Activated naive CD4-positive, alpha-beta T cell treated with Interleukin-2 at 50 U/mL for 16 hours (primary cell): ENCODE data around the gene HIP1.
"Not testable (repeated sequence)": the region's sequence is repeated elsewhere in the genome, so short reads cannot be mapped to it uniquely, and the experiment has no call there.

Source experiments
- DNase-seq: peaks from one replicate; pipeline ENCODE4 v3.0.0-alpha.2; 2020

HIP1 gene

DNA sequence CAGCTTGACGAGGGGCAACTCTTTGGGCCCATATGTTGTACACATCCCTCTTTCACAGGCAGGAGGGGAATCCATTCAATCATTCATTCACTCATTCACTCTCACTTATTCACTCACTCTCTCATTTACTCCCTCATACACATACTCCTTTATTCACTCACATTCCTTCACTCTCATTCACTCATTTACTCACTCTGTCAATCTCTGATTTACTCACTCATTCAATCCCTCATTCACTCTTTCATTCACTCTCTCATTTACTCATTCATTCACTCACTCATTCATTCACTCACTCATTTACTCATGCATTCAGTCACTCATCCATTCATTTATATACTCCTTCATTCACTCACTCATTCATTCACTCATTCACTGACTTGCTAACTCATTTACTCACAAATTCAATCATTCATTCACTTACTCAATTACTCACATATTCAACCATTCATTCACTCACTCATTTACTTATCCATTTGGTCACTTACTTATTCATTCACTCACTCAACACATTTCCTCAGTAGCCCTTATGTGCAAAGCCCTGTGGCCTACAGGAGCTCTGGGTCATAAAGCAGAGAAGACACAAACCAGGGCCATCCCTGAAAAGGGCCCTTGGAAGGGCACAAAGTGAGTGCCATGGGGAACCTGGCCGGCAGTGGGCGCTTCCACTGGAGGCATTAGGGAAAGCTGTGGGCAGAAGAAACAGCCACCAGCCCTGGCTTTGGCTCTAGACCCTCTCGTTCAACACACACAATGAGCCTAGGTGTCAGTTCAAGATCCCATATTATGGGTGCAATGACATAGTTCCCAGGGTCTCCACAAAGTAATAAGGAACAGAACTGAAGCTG lies 26.0 kb downstream of the HIP1 start:
- no peak for DNase-seq

DNA sequence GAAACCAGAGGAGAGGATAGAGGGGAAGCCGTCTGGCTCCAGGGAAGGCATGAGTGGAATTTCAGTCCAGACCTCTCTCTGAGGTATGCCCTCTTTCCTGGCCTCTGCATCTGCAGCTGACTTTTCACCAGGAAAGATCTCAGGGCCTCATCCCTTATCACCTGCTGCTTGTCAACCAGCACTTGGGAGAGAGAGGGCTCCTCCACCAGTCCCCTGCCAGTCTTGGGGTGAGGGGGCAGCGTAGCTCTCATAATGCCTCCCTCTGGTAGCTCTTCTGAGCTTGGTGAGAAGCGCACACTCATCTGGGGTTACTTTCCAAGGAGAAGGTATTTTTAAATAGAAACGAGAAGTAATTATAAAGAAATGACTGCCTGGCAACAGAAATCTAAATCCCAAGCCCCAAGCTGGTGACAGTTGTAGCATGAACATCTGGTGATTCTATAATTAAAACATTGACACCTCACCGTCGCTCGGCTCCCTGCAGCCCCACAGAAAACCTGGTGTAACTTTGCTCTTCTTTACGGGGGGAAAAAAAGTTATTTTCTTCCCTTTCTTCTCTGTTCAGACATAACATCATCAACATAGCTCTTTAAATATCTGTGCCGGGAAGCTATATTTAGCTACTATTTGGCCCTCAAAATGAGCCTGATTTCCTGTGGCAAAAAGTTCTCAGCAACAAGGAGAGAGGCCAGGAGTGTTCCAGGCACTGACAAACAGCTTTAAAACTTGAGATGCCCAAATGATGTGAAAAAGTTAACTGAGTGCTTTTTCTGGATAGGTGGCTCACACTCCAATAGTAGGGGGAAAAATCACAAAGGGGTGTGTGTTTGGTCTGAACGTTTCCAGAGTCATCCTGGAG lies 26.9 kb downstream of the HIP1 start:
- DNase-seq = no peak

DNA sequence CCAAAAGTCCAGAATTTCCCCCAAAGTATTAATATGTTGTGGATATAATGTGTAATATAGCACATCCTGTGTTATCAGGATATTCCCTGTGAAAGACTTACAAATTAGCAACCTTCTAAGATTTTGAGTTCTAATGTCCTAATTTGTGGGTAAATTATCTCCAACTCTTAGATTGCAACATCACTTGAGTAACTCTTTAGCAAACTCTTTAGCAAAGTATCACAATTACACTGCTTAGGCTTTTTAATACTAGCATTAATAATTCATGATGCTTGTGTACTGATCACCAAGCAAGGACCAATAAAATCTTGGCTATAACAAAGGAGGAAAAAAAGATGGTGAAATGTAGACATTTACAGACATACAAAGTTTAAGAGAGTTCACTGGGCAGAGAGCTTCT lies 27.7 kb downstream of the HIP1 start:
- no peak for DNase-seq

DNA sequence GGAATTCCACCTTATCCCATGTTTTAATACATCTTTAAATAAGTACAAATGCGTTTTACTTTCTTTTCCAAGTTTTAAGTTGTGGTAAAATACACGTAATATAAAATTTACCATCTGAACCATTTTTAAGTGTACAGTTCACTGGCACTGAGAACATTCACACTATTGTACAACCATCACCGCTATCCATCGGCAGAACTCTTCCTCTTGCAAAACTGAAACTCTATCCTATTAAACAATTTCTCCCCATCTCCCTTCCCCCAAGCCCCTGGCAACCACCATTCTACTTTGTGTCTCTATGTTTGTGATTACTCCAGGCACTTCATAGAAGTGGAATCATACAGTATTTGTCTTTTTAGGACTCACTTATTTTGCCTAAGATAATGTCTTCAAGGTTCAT lies 33.8 kb downstream of the HIP1 start:
- DNase-seq = no peak

DNA sequence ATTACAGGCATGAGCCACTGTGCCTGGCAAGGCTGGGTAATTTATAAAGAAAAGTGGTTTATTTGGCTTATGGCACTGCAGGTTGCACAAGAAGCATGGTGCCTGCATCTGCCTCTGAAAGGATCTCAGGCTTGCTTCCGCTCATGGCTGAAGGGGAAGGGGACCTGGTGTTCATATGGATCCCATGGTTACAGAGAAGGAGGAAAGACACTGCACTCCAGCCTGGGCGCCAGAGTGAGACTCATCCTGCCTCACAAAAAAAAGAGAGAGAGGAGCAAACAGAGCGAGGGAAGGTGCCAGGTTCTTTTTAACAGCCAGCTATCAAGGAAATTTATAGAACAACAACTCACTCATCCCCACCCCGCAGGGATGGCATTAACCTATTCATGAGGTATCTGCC lies 36.2 kb downstream of the HIP1 start:
- DNase-seq = no peak

DNA sequence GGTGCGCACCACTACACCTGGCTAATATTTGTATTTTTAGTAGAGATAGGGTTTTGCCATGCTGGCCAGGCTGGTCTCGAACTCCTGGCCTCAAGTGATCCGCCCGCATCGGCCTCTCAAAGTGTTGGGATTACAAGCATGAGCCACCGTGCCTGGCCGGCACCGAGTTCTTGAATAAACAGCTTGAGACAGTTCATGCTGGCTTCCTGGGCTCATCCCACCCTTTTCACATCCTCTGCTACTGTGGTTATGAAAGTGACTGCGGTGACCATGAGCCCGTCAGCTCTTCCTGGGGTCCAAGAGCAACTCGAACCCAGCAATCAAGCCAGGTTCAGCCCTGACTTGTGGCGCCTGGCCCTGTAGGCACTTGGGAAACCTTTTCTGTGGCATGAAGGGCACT lies 38.7 kb downstream of the HIP1 start:
- DNase-seq = no peak

DNA sequence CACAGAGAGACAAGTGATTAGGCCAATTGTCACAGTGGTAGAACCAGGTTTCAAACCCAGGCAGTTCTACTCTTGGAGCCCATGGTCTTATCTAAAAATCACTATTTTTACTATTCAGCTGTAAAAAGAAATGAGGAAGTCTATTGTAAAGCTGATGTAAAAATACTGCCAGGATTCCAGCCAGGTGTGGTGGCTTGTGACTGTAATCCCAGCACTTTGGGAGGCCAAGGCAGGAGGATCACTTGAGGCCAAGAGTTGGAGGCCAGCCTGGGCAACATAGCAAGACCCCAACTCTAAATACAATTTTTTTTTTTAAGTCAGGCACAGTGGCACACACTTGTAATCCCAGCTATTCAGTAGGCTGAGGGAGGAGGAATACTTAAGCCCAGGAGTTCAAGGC lies 40.4 kb downstream of the HIP1 start:
- DNase-seq = no peak

DNA sequence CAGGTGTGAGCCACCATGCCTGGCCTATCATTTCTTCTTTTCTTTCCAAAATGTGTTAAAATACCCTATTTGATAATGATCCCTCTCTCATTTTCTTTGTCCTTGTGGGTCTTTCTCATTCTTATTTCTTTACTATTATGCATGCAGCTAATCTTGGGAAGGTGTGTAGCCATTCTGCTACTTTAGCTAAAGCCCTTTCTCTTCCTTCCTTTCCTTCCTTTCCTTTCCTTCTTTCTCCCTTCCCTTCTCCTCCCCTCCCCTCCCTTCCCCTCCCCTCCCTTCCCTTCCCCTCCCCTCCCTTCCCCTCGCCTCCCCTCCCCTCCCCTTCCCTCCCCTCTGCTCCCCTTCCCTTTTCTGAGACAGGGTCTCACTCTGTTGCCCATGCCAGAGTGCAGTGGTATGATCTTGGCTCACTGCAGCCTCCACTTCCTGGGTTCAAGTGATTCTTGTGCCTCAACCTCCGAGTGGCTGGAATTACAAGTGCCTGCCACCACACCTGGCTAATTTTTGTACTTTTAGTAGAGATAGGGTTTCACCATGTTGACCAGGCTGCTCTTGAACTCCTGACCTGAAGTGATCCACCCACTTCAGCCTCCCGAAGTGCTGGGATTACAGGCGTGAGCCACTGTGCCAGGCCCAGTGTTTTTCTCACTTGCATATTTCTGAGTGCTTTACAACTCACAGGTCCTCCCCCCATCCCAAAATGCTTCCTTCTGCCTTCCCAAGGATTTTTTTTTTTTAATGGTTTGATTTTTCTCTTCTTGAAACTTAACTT lies 42.3 kb downstream of the HIP1 start:
- DNase-seq = no peak

DNA sequence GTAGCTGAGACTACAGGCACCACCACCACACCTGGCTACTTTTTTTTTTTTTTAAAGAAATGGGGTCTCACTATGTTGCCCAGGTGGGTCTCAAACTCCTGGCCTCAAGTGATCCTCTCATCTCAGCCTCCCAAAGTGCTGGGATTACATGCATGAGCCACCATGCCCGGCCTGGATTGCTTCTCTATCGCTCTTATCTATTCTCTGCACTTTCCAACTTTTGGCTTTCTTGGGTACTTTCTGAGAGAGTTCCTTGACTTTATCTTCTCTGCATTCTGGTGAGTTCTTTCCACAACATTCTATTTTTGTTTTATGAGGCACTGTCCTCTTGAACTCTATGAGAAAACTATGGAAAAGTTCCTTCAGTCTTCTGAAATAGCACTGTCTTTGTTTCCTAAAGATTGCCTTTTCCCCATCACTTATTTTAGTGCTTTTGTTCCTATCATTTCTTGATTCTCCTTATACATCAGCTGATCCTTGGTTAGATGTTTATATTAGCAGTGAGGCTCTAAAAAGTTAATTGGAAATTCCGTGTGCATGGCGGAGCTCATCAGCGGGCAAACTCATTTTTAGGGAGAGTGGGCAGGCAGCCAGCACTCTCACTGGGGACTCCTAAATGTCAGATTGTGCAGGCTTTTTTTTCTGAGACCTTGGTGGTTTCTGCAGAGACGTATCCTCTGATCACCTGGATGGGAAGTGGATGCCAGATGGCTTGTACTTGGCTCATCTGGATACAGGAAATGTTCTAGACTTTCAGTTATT lies 43.9 kb downstream of the HIP1 start:
- no peak for DNase-seq

DNA sequence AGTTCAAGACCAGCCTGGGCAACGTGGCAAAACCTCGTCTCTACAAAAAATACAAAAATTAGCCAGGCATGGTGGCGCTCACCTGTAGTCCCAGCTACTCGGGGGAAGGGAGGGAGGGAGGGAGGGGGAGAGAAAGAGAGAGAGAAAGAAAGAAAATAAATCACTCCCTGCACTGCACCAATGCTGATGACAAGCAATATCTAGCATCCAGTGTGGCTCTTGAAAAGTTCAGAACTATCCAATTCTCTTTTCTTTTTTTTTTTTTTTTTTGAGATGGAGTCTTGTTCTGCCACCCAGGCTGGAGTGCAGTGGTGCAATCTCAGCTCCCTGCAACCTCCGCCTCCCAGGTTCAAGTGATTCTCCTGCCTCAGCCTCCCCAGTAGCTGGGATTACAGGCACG lies 45.1 kb downstream of the HIP1 start:
- DNase-seq = not testable (repeated sequence)

DNA sequence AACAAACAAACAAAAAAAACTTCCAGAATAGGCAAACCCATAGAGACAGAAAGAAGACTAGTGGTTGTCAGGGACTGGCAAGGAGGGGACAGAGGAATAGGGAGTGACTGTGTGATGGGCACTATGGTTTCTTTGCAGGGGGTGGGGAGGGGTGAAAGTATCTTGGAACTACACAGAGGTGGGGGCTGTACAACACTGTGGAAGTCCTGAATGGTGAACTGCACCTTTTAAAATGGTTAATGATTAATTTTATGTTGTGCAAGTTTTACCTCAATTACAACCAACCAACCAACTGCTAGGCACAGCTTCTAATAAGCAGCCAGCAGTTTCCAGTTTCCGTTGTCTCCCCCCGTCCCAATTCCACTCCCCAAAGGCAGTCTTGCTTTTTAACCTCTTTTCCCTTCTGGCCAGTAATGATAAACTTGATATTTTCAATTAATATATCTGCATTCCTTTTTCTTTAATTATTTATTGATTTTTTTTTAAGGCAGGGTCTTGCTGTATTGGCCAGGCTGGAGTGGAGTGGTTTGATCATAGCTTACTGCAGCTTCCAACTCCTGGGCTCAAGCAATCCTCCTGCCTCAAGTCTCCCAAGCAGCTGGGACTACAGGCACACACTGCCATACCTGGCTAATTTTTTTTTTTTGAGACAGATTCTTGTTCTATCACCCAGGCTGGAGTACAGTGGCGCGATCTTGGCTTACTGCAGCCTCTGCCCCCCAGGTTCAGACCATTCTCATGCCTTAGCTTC lies 46.8 kb downstream of the HIP1 start:
- no peak for DNase-seq

DNA sequence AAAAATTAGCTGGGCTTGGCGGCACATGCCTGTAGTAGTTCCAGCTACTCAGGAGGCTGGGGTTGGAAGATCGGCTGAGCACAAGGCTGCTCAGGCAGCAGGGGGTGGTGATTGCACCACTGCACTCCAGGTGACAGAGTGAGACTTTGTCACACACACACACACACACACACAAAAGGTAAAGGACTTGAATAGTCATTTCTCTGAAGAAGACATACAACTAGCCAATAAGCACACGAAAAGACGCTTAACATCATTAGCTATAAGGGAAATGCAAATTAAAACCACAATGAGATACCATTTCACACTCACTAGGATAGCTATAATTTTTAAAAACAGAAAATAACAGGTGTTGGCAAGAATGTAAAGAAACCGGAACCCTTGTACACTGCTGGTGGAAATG lies 48.6 kb downstream of the HIP1 start:
- no peak for DNase-seq

DNA sequence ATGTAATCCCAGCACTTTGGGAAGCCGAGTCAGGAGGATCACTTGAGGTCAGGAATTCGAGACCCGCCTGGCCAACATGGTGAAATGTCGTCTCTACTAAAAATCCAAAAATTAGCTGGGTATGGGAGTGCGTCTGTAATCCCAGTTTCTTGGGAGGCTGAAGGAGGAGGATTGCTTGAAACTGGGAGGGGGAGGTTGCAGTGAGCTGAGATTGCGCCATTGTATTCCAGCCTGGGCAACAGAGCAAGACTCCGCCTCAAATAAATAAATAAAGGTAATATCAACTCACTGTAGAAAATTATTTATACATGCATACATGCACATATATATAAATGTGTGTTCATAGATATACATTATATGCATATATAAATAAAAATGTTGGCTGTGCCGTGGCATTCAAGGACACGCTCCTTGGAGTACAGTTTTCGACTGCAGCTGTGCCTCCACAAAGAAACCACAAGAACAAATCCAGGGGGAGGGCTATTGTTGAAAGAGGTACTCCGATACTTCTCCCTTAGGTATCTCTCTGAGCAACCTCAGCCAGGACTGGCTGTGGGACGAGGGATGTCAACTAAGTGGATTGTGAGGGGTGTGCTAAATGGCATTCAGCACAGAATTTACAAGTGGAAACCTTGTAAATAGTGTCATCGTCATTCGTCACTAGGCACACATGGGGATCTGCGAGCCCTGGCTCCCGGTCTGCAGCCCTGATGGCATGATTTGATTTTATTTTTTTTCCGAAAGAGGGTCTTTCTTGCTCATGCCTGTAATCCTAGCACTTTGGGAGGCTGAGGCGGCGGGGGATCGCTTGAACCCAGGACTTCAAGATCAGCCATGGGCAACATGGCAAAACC lies 49.3 kb downstream of the HIP1 start:
- DNase-seq = no peak

DNA sequence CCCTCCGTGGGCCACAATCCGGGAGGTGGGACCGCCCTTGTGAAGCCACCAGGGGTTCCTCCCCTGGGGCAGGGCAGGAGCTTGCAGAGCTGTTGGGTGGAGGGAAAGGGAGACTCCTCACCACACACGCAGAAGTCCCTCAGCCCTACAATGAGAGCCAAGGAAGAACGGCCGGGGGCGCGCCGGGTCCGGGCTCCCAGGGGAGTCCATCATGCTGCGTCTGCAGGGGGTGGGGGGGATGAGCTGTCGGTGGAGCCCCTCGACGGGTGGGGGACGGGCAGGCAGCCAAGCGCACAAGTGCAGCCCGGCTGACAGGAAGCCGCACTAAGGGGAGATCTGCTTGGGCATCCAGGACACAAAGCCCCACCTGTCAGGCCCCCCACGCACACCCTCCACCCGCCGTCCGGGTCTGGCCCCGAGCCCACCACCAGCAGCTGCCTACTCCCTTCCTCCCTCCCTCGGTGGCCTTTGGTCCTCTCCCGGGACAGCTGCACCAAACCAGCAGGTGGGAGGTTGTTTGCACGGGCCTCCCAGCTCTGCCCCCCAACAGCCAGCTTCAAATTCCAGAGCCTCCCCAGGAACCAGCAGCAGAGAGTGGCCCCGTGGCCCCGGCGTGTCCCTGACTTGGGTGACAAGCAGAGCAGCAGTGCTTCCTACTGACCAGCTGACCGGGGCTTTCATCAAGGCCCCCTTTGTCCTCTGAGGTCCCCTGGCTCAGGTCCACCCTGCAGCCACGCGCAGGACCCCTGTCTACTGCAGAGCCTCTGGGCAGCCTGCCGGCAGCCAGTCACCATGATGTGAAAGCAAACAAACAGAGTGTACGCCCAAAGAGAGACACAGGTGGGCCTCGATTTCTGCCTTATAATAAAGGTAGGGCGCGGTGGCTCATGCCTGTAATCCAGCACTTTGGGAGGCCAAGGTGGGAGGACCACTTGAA lies 50.3 kb downstream of the HIP1 start:
- DNase-seq = no peak

DNA sequence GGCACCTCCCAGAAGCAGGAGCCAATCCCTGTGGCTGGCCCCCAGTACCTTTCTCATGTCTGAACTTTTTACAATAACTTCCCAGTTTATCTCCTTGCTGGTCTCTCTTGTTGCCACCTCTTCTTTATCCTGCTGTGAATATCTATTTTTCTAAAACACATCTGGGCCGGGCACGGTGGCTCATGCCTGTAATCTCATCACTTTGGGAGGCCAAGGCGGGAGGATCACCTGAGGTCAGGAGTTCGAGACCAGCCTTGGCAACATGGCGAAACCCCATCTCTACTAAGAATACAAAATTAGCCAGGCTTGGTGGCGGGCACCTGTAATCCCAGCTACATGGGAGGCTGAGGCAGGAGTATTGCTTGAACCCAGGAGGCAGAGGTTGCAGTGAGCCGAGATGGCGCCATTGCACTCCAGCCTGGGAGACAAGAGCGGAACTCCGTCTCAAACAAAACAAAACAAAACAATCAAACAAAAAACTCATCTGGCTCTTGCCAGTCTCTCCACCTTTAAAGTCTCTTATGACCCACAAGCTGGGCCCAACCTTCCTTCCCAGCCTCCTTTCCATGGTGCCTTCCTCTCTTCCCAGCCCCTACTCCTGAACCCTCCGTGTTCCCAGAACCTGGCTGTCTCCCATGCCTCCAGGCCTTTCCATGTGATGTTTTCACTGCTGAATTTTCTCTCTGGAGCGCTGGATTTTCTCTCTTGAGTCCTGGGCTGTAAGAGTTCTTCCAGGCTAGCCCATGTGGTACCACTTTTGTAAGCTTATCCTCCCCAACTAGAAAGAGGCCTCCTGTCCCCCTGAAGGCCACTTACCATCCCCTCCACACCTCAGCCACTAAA lies 51.3 kb downstream of the HIP1 start:
- DNase-seq = no peak

DNA sequence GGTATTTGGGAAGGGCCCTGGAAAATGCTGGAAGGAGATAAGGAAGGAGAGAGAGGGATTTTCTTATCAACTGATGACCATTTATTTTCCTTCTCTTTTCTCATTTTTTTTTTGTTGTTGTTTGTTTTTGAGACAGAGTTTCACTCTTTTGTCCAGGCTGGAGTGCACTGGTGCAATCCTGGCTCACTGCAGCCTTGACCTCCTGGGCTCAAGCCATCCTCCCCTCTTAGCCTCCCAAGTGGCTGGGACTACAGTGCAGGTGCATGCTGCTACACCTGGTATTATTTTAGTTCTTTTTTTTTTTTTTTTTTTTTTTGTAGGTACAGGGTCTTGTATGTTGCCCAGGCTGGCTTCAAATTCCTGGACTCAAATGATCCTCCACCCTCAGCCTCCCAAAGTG lies 52.2 kb downstream of the HIP1 start:
- DNase-seq = no peak

DNA sequence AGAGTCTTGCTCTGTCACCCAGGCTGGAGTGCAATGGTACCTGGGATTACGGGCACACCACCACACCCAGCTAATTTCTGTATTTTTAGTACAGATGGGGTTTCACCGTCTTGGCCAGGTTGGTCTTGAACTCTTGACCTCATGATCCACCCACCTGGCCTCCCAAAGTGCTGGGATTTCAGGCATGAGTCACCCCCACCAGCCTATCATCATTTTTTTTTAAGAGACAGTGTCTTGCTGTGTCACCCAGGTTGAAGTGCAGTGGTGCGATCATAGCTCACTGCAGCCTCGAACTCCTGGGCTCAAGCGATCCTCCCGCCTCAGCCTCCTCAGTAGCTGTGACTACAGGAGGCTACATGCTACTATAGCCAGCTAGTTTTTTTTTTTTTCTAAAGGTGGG lies 56.7 kb downstream of the HIP1 start:
- DNase-seq = not testable (repeated sequence)

DNA sequence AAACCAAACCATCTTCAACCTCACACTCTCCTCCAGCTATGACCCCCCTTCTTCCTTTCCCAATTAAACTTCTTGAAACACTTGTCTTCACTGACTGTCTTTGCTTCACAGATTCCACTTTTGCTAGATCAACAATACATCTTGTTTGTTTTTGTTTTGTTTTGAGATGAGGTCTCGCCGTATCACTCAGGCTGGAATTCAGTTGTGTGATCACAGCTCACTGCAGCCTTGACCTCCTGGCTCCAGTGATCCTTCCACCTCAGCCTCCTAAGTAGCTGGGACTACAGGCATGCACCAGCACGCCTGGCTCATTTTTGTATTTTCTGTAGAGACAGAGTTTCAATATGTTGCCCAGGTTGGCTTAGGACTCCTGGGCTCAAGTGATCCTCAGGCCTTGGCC lies 59.7 kb downstream of the HIP1 start:
- no peak for DNase-seq

DNA sequence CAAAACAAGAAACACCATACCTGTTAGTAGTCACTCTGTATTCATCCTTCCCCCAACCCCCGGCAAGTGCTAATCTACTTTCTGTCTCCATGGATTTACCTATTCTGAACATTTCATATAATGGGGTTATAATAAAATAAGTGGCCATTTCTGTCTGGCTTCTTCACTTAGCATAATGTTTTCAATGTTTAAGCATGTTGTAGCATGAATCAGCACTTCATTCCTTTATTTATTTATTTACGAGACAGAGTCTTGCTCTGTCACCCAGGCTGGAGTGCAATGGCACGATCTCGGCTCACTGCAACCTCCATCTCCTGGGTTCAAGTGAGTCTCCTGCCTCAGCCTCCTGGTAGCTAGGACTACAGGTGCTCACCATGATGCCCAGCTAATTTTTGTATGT lies 69.2 kb downstream of the HIP1 start:
- DNase-seq = no peak
